WTC11 (cell line): ENCODE data around the gene PIM2. TPM values are rescaled to one million over a fixed set of nuclear protein-coding genes. Genes with fewer than 3 reads are reported as not detected.

Experiments
- ATAC-seq: fragments of 200-7000 bp; cut with Tn5 transposase; 2 replicates; pipeline ENCODE4 v1.10.0; 2021; ENCODE audit warnings: mild to moderate bottlenecking, moderate library complexity
- CTCF ChIA-PET: fragments of 300-600 bp; sonication (Branson Sonifier 250); formaldehyde crosslinking; loops from one replicate; lab custom pipeline; 2021; ENCODE audit warnings: antibody characterized with exemption; lab: Charles Lee
- POLR2A ChIA-PET: fragments of 350-600 bp; sonication (Branson Sonifier 250); formaldehyde crosslinking; loops from one replicate; lab custom pipeline; 2021; ENCODE audit warnings: antibody characterized with exemption; lab: Charles Lee
- DNase-seq: peaks from one replicate; pipeline ENCODE4 v3.0.0; 2021; ENCODE audit warnings: low spot score
- H3K27ac Mint-ChIP-seq: 2 replicates; pipeline ENCODE4 v1.8.0; 2021; ENCODE audit warnings: mixed read lengths
- H3K27me3 Mint-ChIP-seq: 2 replicates; pipeline ENCODE4 v1.8.0; 2021; ENCODE audit warnings: low read depth, mild to moderate bottlenecking, moderate library complexity, mixed read lengths
- H3K36me3 Mint-ChIP-seq: 2 replicates; pipeline ENCODE4 v1.8.0; 2021; ENCODE audit warnings: mixed read lengths
- H3K4me1 Mint-ChIP-seq: 2 replicates; pipeline ENCODE4 v1.8.0; 2022; ENCODE audit warnings: mixed read lengths
- H3K4me3 Mint-ChIP-seq: 2 replicates; pipeline ENCODE4 v1.8.0; 2021; ENCODE audit warnings: mild to moderate bottlenecking, moderate library complexity, mixed read lengths
- H3K9me3 Mint-ChIP-seq: 2 replicates; pipeline ENCODE4 v1.8.0; 2021; ENCODE audit warnings: mixed read lengths
- AR ChIP-seq: fragments of 250-450 bp; sonication (Bioruptor Pico); IDR thresholded peaks from 2 replicates; pipeline ENCODE4 v1.9.0; 2021; ENCODE audit warnings: mild to moderate bottlenecking
- ATF1 ChIP-seq: sonication (generic); formaldehyde crosslinking; IDR thresholded peaks from 2 replicates; pipeline ENCODE4 v1.8.1; 2023; ENCODE audit warnings: mild to moderate bottlenecking, moderate library complexity, missing genetic modification reagents
- CBFB ChIP-seq: sonication (generic); formaldehyde crosslinking; IDR thresholded peaks from 2 replicates; pipeline ENCODE4 v1.8.1; 2022; ENCODE audit warnings: mild to moderate bottlenecking, low read depth, missing genetic modification reagents
- CREB1 ChIP-seq: sonication (generic); formaldehyde crosslinking; IDR thresholded peaks from 2 replicates; pipeline ENCODE4 v1.8.0; 2023; ENCODE audit warnings: mild to moderate bottlenecking, missing genetic modification reagents
- CREM ChIP-seq: sonication (generic); formaldehyde crosslinking; IDR thresholded peaks from 2 replicates; pipeline ENCODE4 v1.8.1; 2022; ENCODE audit warnings: mild to moderate bottlenecking, missing genetic modification reagents, moderate library complexity
- E2F1 ChIP-seq: sonication (generic); formaldehyde crosslinking; IDR thresholded peaks from 2 replicates; pipeline ENCODE4 v1.8.0; 2022; ENCODE audit warnings: mild to moderate bottlenecking, missing genetic modification reagents
- ETV6 ChIP-seq: sonication (generic); formaldehyde crosslinking; IDR thresholded peaks from 2 replicates; pipeline ENCODE4 v1.8.1; 2022; ENCODE audit warnings: mild to moderate bottlenecking, missing genetic modification reagents
- FOXJ3 ChIP-seq: sonication (generic); formaldehyde crosslinking; IDR thresholded peaks from 2 replicates; pipeline ENCODE4 v1.9.0; 2021; ENCODE audit warnings: missing genetic modification reagents, mild to moderate bottlenecking, borderline replicate concordance
- GRHL2 ChIP-seq: fragments of 250-450 bp; sonication (Bioruptor Pico); IDR thresholded peaks from 2 replicates; pipeline ENCODE4 v1.8.0; 2022; ENCODE audit warnings: mild to moderate bottlenecking, moderate library complexity; ENCODE audit not compliant: insufficient replicate concordance, severe bottlenecking
- JAZF1 ChIP-seq: fragments of 250-450 bp; sonication (Bioruptor Pico); IDR thresholded peaks from 2 replicates; pipeline ENCODE4 v1.9.0; 2021; ENCODE audit warnings: moderate library complexity, mild to moderate bottlenecking, inconsistent platforms
- NFE2L1 ChIP-seq: sonication (generic); formaldehyde crosslinking; IDR thresholded peaks from 2 replicates; pipeline ENCODE4 v1.8.1; 2023; ENCODE audit warnings: missing genetic modification reagents
- OVOL2 ChIP-seq: fragments of 250-450 bp; sonication (Bioruptor Pico); IDR thresholded peaks from 2 replicates; pipeline ENCODE4 v1.9.0; 2021; ENCODE audit warnings: mild to moderate bottlenecking, borderline replicate concordance
- SMAD3 ChIP-seq: sonication (generic); formaldehyde crosslinking; IDR thresholded peaks from 2 replicates; pipeline ENCODE4 v1.8.0; 2022; ENCODE audit warnings: missing genetic modification reagents, mild to moderate bottlenecking, borderline replicate concordance
- SMAD4 ChIP-seq: sonication (generic); formaldehyde crosslinking; IDR thresholded peaks from 2 replicates; pipeline ENCODE4 v1.8.0; 2022; ENCODE audit warnings: mild to moderate bottlenecking, missing genetic modification reagents
- TCF7 ChIP-seq: sonication (generic); formaldehyde crosslinking; IDR thresholded peaks from 2 replicates; pipeline ENCODE4 v1.8.0; 2022; ENCODE audit warnings: mild to moderate bottlenecking, low read depth, missing genetic modification reagents, moderate library complexity
- TEAD4 ChIP-seq: sonication (generic); formaldehyde crosslinking; IDR thresholded peaks from 2 replicates; pipeline ENCODE4 v1.8.0; 2022; ENCODE audit warnings: mild to moderate bottlenecking, missing genetic modification reagents
- USF2 ChIP-seq: sonication (generic); formaldehyde crosslinking; IDR thresholded peaks from 2 replicates; pipeline ENCODE4 v1.8.1; 2023; ENCODE audit warnings: mild to moderate bottlenecking, missing genetic modification reagents, moderate library complexity
- ZMAT4 ChIP-seq: fragments of 250-450 bp; sonication (Bioruptor Pico); IDR thresholded peaks from 2 replicates; pipeline ENCODE4 v1.9.0; 2021; ENCODE audit warnings: mild to moderate bottlenecking
- ZNF219 ChIP-seq: sonication (generic); formaldehyde crosslinking; IDR thresholded peaks from 2 replicates; pipeline ENCODE4 v1.8.0; 2023; ENCODE audit warnings: missing genetic modification reagents, mild to moderate bottlenecking, borderline replicate concordance
- ZNF263 ChIP-seq: sonication (generic); formaldehyde crosslinking; IDR thresholded peaks from 2 replicates; pipeline ENCODE4 v1.8.1; 2022; ENCODE audit warnings: low read depth, mild to moderate bottlenecking, moderate library complexity, missing genetic modification reagents
- ZNF281 ChIP-seq: sonication (generic); formaldehyde crosslinking; IDR thresholded peaks from 2 replicates; pipeline ENCODE4 v1.8.0; 2023; ENCODE audit warnings: mild to moderate bottlenecking, missing genetic modification reagents
- ZNF317 ChIP-seq: sonication (generic); formaldehyde crosslinking; IDR thresholded peaks from 2 replicates; pipeline ENCODE4 v1.8.1; 2023; ENCODE audit warnings: low read depth, mild to moderate bottlenecking, moderate library complexity, missing genetic modification reagents, borderline replicate concordance
- ZNF396 ChIP-seq: fragments of 250-450 bp; sonication (Bioruptor Pico); IDR thresholded peaks from 2 replicates; pipeline ENCODE4 v1.8.0; 2021; ENCODE audit warnings: mild to moderate bottlenecking, moderate library complexity, borderline replicate concordance
- ZNF512 ChIP-seq: sonication (generic); formaldehyde crosslinking; IDR thresholded peaks from 2 replicates; pipeline ENCODE4 v1.8.1; 2022; ENCODE audit warnings: missing genetic modification reagents, borderline replicate concordance
- total RNA-seq: library from RNA; stranded (reverse); gene quantifications from 3 replicates; pipeline ENCODE4 v1.2.3, GENCODE V29; 2021

The PIM2 gene
- total RNA-seq, 1 experiment from 2014 or later = 146 TPM

GRCh38 chrX:48903290-48903689 is 15.5 kb downstream of the PIM2 start:
- POLR2A ChIA-PET = interaction anchor here (0.5 to 1.0 kb wide), 2 partner anchors 8 to 75 kb away, joined by 4 to 5 read pairs; partner anchors contain the start of gene SLC35A2
- CTCF ChIA-PET = interaction anchor here (0.9 to 1.6 kb wide), 2 partner anchors 11 to 12 kb away, joined by 3 to 4 read pairs; no protein-coding TSS in a partner anchor
- ATAC-seq (no peak), DNase-seq (no peak)
- H3K4me3 Mint-ChIP-seq = no peak overlapping the region
- no peak overlapping the region for H3K27ac Mint-ChIP-seq
- H3K4me1 Mint-ChIP-seq = 0 out of 2 replicates have a peak, but pooled peaks cover 3% of the 10 kb centered on the region
- peaks cover 19% of the 10 kb centered on the region for H3K36me3 Mint-ChIP-seq
- no peaks in the 10 kb centered on the region for H3K9me3 Mint-ChIP-seq
- H3K27me3 Mint-ChIP-seq = no peaks in the 10 kb centered on the region
- TF ChIP-seq CREB1 (CRISPR knock-in tag) (no peak), ATF1 (CRISPR knock-in tag) (no peak), SMAD4 (CRISPR knock-in tag) (no peak), USF2 (CRISPR knock-in tag) (no peak), CREM (CRISPR knock-in tag) (no peak), E2F1 (no peak), JAZF1 (CRISPR knock-in tag) (no peak), OVOL2 (CRISPR knock-in tag) (no peak), FOXJ3 (CRISPR knock-in tag) (no peak)
- TF ChIP-seq, all 79 proteins: peak for 0

- H3K9me3 Mint-ChIP-seq = no peaks in the 10 kb centered on the region
- 0 out of 2 replicates have a peak, but pooled peaks cover 3% of the 10 kb centered on the region for H3K4me1 Mint-ChIP-seq
- ATAC-seq (no peak), DNase-seq (no peak)
- CTCF ChIA-PET = interaction anchor here (0.9 to 1.6 kb wide), 2 partner anchors 10 to 11 kb away, joined by 3 to 4 read pairs; no protein-coding TSS in a partner anchor
- H3K27me3 Mint-ChIP-seq = no peaks in the 10 kb centered on the region
- TF ChIP-seq FOXJ3 (CRISPR knock-in tag) = no peak
- no peak for TF ChIP-seq NFE2L1
- TF ChIP-seq CBFB (CRISPR knock-in tag) = no peak
- TF ChIP-seq ZNF396 = no peak
- TF ChIP-seq TEAD4 = no peak
- TF ChIP-seq ZMAT4 (CRISPR knock-in tag) = no peak
- no peak for TF ChIP-seq ZNF281
- no peak for TF ChIP-seq TCF7 (CRISPR knock-in tag)
- TF ChIP-seq ZNF219 (CRISPR knock-in tag) = no peak
- no peak for TF ChIP-seq AR (CRISPR knock-in tag)
- TF ChIP-seq ETV6 (CRISPR knock-in tag) = no peak
- TF ChIP-seq SMAD3 (CRISPR knock-in tag) = no peak
- no peak for TF ChIP-seq ZNF317
- no peak for TF ChIP-seq USF2 (CRISPR knock-in tag)
- TF ChIP-seq ZNF263 (CRISPR knock-in tag) = no peak
- TF ChIP-seq GRHL2 = no peak
- no peak for TF ChIP-seq ZNF512 (CRISPR knock-in tag)
- POLR2A ChIA-PET = interaction anchor here (0.5 to 1.0 kb wide), 2 partner anchors 9 to 75 kb away, joined by 4 to 5 read pairs; partner anchors contain the start of gene SLC35A2
- peaks cover 19% of the 10 kb centered on the region for H3K36me3 Mint-ChIP-seq
- no peak overlapping the region for H3K27ac Mint-ChIP-seq
- no peak overlapping the region for H3K4me3 Mint-ChIP-seq
These were observed 16.0 kb downstream of the PIM2 start for GRCh38 chrX:48902776-48903175.
